Measurements from ENCODE around the gene MBTPS1. TPM values are rescaled to one million over a fixed set of nuclear protein-coding genes. Genes with fewer than 3 reads are reported as not detected.

MBTPS1 gene
- total RNA-seq, 3 donors from 2014 or later (not counting 1 experiment from before 2014, with no cell fraction given), result 85.2 to 124 (median 113) TPM

- intact Hi-C loops (cut with micrococcal nuclease), result no loop called here
- no peaks in the 10 kb centered on the region for H3K4me1 ChIP-seq (ENCODE audit: control insufficient read depth, insufficient read depth, low read length)
- no peak overlapping the region for H3K27ac ChIP-seq (ENCODE audit: low read length)
- no peak overlapping the region for H3K27ac Mint-ChIP-seq
- H3K36me3 Mint-ChIP-seq, result no peaks in the 10 kb centered on the region
- no peak for TF ChIP-seq CTCF (IDR thresholded peaks at IDR 0.05)
- H3K9me3 ChIP-seq (ENCODE audit: control insufficient read depth, insufficient read depth, low read length), result no peaks in the 10 kb centered on the region
- no peak overlapping the region for H3K4me3 ChIP-seq (ENCODE audit: low read length)
- no peaks in the 10 kb centered on the region for H3K27me3 ChIP-seq (ENCODE audit: control insufficient read depth, insufficient read depth, low read length)
- H3K27me3 Mint-ChIP-seq (ENCODE audit: low read depth in 2 of 2), result peaks cover 29 to 51% of the 10 kb centered on the region in 2 donors
- no peaks in the 10 kb centered on the region for H3K9me3 Mint-ChIP-seq
- DNase-seq (no peak), ATAC-seq (no peak)
- H3K4me3 Mint-ChIP-seq, result no peak overlapping the region
- no peaks in the 10 kb centered on the region for H3K4me1 Mint-ChIP-seq
- 71% methylated on average over 5 of the region's 6 CpGs for WGBS (ENCODE audit: insufficient coverage)
- no peaks in the 10 kb centered on the region for H3K36me3 ChIP-seq (ENCODE audit: control insufficient read depth, insufficient read depth, low read length)
These were observed 39.0 kb upstream of the MBTPS1 start for GRCh38 chr16:84155771-84156170.

GRCh38 chr16:84155226-84155625, 38.5 kb upstream of the MBTPS1 start:
- DNase-seq (no peak), ATAC-seq (no peak)
- Histone ChIP-seq H3K27ac (ENCODE audit: low read length) (no peak overlapping the region), H3K4me3 (ENCODE audit: low read length) (no peak overlapping the region), H3K27me3 (ENCODE audit: control insufficient read depth, insufficient read depth, low read length) (no peaks in the 10 kb centered on the region), H3K4me1 (ENCODE audit: control insufficient read depth, insufficient read depth, low read length) (no peaks in the 10 kb centered on the region), H3K36me3 (ENCODE audit: control insufficient read depth, insufficient read depth, low read length) (no peaks in the 10 kb centered on the region), H3K9me3 (ENCODE audit: control insufficient read depth, insufficient read depth, low read length) (no peaks in the 10 kb centered on the region)
- TF ChIP-seq CTCF (IDR thresholded peaks at IDR 0.05), result no peak
- peaks cover 29 to 51% of the 10 kb centered on the region in 2 donors for H3K27me3 Mint-ChIP-seq (ENCODE audit: low read depth in 2 of 2)
- intact Hi-C loops (cut with micrococcal nuclease), result no loop called here
- H3K4me3 Mint-ChIP-seq, result no peak overlapping the region
- no peak overlapping the region for H3K27ac Mint-ChIP-seq
- no peaks in the 10 kb centered on the region for H3K4me1 Mint-ChIP-seq
- no peaks in the 10 kb centered on the region for H3K9me3 Mint-ChIP-seq
- 84% methylated on average over 4 of the region's 4 CpGs for WGBS (ENCODE audit: insufficient coverage)
- H3K36me3 Mint-ChIP-seq, result no peaks in the 10 kb centered on the region

- Histone ChIP-seq H3K4me1 (ENCODE audit: control insufficient read depth, insufficient read depth, low read length) (no peaks in the 10 kb centered on the region), H3K27me3 (ENCODE audit: control insufficient read depth, insufficient read depth, low read length) (no peaks in the 10 kb centered on the region), H3K4me3 (ENCODE audit: low read length) (no peak overlapping the region), H3K36me3 (ENCODE audit: control insufficient read depth, insufficient read depth, low read length) (no peaks in the 10 kb centered on the region), H3K27ac (ENCODE audit: low read length) (no peak overlapping the region), H3K9me3 (ENCODE audit: control insufficient read depth, insufficient read depth, low read length) (no peaks in the 10 kb centered on the region)
- ATAC-seq (no peak), DNase-seq (no peak)
- TF ChIP-seq CTCF (IDR thresholded peaks at IDR 0.05), result no peak
- Mint-ChIP-seq H3K36me3 (no peaks in the 10 kb centered on the region), H3K4me3 (no peak overlapping the region), H3K4me1 (no peaks in the 10 kb centered on the region), H3K9me3 (no peaks in the 10 kb centered on the region), H3K27me3 (ENCODE audit: low read depth in 2 of 2) (peaks cover 29 to 41% of the 10 kb centered on the region in 2 donors), H3K27ac (no peak overlapping the region)
- WGBS (ENCODE audit: insufficient coverage), result 82% methylated on average over 8 of the region's 8 CpGs
- intact Hi-C loops (cut with micrococcal nuclease), result no loop called here
These were observed 37.0 kb upstream of the MBTPS1 start for GRCh38 chr16:84153660-84154214.

- H3K4me3 ChIP-seq (ENCODE audit: low read length), result no peak overlapping the region
- WGBS (ENCODE audit: insufficient coverage), result 86% methylated on average over 3 of the region's 3 CpGs
- no peak overlapping the region for H3K27ac ChIP-seq (ENCODE audit: low read length)
- Mint-ChIP-seq H3K4me3 (no peak overlapping the region), H3K4me1 (no peaks in the 10 kb centered on the region), H3K27ac (no peak overlapping the region), H3K36me3 (no peaks in the 10 kb centered on the region), H3K27me3 (ENCODE audit: low read depth in 2 of 2) (peaks cover 26 to 27% of the 10 kb centered on the region in 2 donors), H3K9me3 (no peaks in the 10 kb centered on the region)
- ATAC-seq, result no peak
- no peaks in the 10 kb centered on the region for H3K27me3 ChIP-seq (ENCODE audit: control insufficient read depth, insufficient read depth, low read length)
- DNase-seq, result no peak
- TF ChIP-seq CTCF (IDR thresholded peaks at IDR 0.05), result no peak
- no peaks in the 10 kb centered on the region for H3K4me1 ChIP-seq (ENCODE audit: control insufficient read depth, insufficient read depth, low read length)
- no peaks in the 10 kb centered on the region for H3K9me3 ChIP-seq (ENCODE audit: control insufficient read depth, insufficient read depth, low read length)
- no peaks in the 10 kb centered on the region for H3K36me3 ChIP-seq (ENCODE audit: control insufficient read depth, insufficient read depth, low read length)
- intact Hi-C loops (cut with micrococcal nuclease), result no loop called here
These were observed 34.2 kb upstream of the MBTPS1 start for GRCh38 chr16:84150926-84151325.

Data from natural killer cell (primary cell).